HG02840 (cell line): ENCODE data around the gene GFRA1.

Experiments
- ATAC-seq: cut with Tn5 transposase; IDR thresholded peaks from one replicate; pipeline ENCODE4 v1.9.1; 2021; ENCODE audit warnings: mild to moderate bottlenecking, moderate library complexity, moderate number of reproducible peaks; ENCODE audit not compliant: unreplicated experiment, low FRiP score

The GFRA1 gene

GRCh38 chr10:116272440-116273283 lies at the start of gene GFRA1:
Gene GFRA1, minus strand, starts transcription at chr10:116273206. Its CDS starts 1,177 bp downstream, at chr10:116272029.
- no peak for ATAC-seq

GRCh38 chr10:116316503-116316902 lies 43.5 kb upstream of the GFRA1 start:
- ATAC-seq, result no peak

- ATAC-seq, result no peak
Measured at GRCh38 chr10:116312548-116312947, 39.5 kb upstream of the GFRA1 start.

- no peak for ATAC-seq
Measured at GRCh38 chr10:116311706-116312490, 38.9 kb upstream of the GFRA1 start.

GRCh38 chr10:116311016-116311415 lies 38.0 kb upstream of the GFRA1 start:
- no peak for ATAC-seq

- ATAC-seq, result no peak
Measured at GRCh38 chr10:116307455-116307854, 34.4 kb upstream of the GFRA1 start.

- ATAC-seq, result no peak
Measured at GRCh38 chr10:116306847-116307246, 33.8 kb upstream of the GFRA1 start.

- ATAC-seq, result no peak
Measured at GRCh38 chr10:116304923-116305322, 31.9 kb upstream of the GFRA1 start.

- ATAC-seq, result no peak
Measured at GRCh38 chr10:116300542-116300941, 27.5 kb upstream of the GFRA1 start.

GRCh38 chr10:116298586-116298985 lies 25.6 kb upstream of the GFRA1 start:
- ATAC-seq, result no peak

- no peak for ATAC-seq
Measured at GRCh38 chr10:116296291-116296721, 23.3 kb upstream of the GFRA1 start.

GRCh38 chr10:116292493-116292892 lies 19.5 kb upstream of the GFRA1 start:
- ATAC-seq, result no peak

- ATAC-seq, result no peak
Measured at GRCh38 chr10:116289652-116290051, 16.6 kb upstream of the GFRA1 start.

- ATAC-seq, result no peak
Measured at GRCh38 chr10:116287906-116288501, 15.0 kb upstream of the GFRA1 start.

- no peak for ATAC-seq
Measured at GRCh38 chr10:116286626-116287200, 13.7 kb upstream of the GFRA1 start.

- no peak for ATAC-seq
Measured at GRCh38 chr10:116281775-116282174, 8.8 kb upstream of the GFRA1 start.

- ATAC-seq, result no peak
Measured at GRCh38 chr10:116278846-116279245, 5.8 kb upstream of the GFRA1 start.

GRCh38 chr10:116276981-116277380 lies 4.0 kb upstream of the GFRA1 start:
- ATAC-seq, result no peak

- ATAC-seq, result no peak
Measured at GRCh38 chr10:116274064-116274904, 1.3 kb upstream of the GFRA1 start.
